ENCODE results near the gene FRMD1.

Gene FRMD1

DNA sequence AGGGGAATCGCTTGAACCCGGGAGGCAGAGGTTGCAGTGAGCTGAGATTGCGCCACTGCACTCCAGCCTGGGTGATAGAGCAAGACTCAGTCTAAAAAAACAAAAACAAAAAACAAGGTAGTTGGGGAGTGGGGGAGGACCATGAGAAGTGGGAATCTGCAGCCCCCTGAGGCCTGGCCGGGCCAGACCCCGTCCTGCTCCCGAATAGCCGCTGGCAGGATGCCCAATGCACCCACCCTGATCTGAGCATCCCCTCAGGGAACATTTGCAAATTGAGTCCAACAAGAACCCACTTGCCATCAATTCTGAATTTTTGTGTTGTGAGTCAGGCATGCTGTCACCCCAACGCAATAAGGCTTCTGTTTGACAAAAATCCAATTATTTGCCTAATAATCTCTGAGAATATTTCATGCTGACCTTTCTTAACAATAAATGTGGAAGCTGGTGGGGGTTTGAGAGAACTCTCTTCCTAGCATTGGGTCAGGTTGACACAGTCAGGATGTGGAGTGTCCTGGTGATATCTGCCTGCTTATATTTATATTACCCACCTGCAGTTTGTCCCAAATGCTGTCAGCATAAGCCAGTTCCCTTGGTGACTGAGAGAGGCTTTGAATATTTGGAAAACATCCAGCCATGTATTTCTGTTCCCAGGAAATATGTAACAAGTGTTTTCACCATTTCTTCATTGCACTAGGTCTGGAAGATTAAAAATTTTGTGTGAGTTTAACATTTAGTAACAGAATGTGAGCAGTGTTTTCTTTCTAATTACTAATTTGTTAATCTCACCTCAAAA lies 28.4 kb upstream of the FRMD1 start:
- peaks cover 2% of the 10 kb centered on the region for H3K27me3 ChIP-seq (ENCODE audit: control insufficient read depth, insufficient read depth, low read length)
- no peak overlapping the region for H3K4me3 ChIP-seq (ENCODE audit: low read length)
- H3K27ac ChIP-seq (ENCODE audit: low read depth, low read length), result no peak overlapping the region
- no peak overlapping the region for H3K9ac ChIP-seq (ENCODE audit: low read length)
- H3K36me3 ChIP-seq (ENCODE audit: control insufficient read depth, insufficient read depth, low read length), result no peaks in the 10 kb centered on the region
- peaks cover 4% of the 10 kb centered on the region for H3K4me1 ChIP-seq (ENCODE audit: control insufficient read depth, insufficient read depth, low read length)

DNA sequence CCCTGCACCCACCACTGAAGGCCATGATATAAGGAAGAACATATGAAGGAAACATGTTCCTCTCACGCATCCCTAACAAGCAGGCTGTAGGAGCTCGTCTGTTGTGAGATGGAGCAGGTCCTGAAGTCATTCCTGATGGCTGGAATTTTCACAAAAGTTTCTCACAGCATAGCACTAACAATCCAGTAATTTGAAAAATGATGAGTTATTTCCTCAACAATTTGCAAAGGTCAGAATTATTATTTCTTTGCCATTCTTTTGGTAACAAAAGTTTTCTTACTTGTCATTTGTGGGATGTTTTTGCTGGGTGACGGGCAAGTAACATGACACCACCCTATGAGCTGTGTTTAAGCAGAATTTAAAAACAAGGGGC lies 27.6 kb upstream of the FRMD1 start:
- Histone ChIP-seq H3K27ac (ENCODE audit: low read depth, low read length) (no peak overlapping the region), H3K36me3 (ENCODE audit: control insufficient read depth, insufficient read depth, low read length) (no peaks in the 10 kb centered on the region), H3K4me3 (ENCODE audit: low read length) (no peak overlapping the region), H3K27me3 (ENCODE audit: control insufficient read depth, insufficient read depth, low read length) (peaks cover 5% of the 10 kb centered on the region), H3K4me1 (ENCODE audit: control insufficient read depth, insufficient read depth, low read length) (peaks cover 4% of the 10 kb centered on the region), H3K9ac (ENCODE audit: low read length) (no peak overlapping the region)

DNA sequence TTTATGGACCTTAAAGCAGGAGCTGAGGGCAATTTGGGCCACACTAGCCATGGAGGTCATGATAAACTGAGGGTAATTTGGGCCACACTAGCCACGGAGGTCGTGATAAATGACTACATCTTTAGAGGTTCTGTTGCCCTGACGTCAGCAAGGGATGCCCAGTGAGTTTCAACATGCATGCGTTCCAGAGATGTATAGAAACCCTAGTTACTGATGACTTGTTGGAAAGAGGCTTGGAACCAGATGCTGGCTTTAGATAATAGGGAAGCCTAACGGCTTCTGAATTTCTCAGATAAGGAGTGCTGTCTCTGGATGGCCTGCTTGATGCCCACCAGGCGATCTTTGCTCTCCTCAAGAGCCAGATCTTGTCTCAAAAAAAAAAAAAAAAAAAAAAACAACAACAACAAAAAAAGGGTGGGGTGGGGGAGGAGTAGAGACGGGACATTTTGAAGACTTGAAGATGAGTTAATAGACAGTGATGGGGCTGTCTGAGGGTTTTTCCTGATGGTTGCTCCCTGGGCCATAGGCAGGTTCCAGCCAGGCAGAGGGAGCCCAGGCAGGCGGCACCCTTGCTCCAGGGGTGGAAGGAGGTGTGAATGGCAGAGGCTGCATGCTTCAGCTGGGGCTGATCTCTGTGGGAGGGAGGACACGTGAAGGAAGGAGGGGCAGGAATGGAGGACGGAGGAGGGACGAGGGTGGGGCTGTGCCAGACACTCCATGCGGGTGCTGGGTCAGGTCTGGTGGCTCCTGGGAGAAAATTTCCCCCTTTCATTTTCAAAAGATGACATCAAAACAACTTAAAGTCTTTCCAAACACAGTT lies 27.0 kb upstream of the FRMD1 start:
- Histone ChIP-seq H3K9ac (ENCODE audit: low read length) (no peak overlapping the region), H3K27me3 (ENCODE audit: control insufficient read depth, insufficient read depth, low read length) (peaks cover 5% of the 10 kb centered on the region), H3K27ac (ENCODE audit: low read depth, low read length) (no peak overlapping the region), H3K4me1 (ENCODE audit: control insufficient read depth, insufficient read depth, low read length) (peaks cover 4% of the 10 kb centered on the region), H3K36me3 (ENCODE audit: control insufficient read depth, insufficient read depth, low read length) (no peaks in the 10 kb centered on the region), H3K4me3 (ENCODE audit: low read length) (no peak overlapping the region)

DNA sequence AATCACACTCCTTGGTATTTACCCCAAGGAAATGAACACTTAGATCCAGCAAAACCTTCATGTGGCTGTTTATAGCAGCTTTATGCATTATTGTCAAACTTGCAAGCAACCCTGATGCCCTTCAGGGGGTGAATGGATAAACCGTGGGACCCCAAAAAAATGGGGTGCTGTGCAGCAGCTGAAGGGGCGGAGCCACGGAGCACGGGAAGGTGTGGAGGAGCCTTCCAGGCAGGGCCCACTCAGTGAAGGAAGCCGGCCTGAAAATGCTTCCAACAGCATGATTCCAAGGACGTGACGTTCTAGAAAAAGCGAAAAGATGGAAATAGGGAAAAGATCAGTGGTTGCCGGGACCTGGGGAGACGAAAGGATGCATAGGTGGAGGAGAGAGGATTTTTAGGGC lies 25.6 kb upstream of the FRMD1 start:
- H3K36me3 ChIP-seq (ENCODE audit: control insufficient read depth, insufficient read depth, low read length), result no peaks in the 10 kb centered on the region
- H3K4me3 ChIP-seq (ENCODE audit: low read length), result no peak overlapping the region
- H3K4me1 ChIP-seq (ENCODE audit: control insufficient read depth, insufficient read depth, low read length), result peaks cover 4% of the 10 kb centered on the region
- no peak overlapping the region for H3K27ac ChIP-seq (ENCODE audit: low read depth, low read length)
- no peak overlapping the region for H3K9ac ChIP-seq (ENCODE audit: low read length)
- peaks cover 5% of the 10 kb centered on the region for H3K27me3 ChIP-seq (ENCODE audit: control insufficient read depth, insufficient read depth, low read length)

DNA sequence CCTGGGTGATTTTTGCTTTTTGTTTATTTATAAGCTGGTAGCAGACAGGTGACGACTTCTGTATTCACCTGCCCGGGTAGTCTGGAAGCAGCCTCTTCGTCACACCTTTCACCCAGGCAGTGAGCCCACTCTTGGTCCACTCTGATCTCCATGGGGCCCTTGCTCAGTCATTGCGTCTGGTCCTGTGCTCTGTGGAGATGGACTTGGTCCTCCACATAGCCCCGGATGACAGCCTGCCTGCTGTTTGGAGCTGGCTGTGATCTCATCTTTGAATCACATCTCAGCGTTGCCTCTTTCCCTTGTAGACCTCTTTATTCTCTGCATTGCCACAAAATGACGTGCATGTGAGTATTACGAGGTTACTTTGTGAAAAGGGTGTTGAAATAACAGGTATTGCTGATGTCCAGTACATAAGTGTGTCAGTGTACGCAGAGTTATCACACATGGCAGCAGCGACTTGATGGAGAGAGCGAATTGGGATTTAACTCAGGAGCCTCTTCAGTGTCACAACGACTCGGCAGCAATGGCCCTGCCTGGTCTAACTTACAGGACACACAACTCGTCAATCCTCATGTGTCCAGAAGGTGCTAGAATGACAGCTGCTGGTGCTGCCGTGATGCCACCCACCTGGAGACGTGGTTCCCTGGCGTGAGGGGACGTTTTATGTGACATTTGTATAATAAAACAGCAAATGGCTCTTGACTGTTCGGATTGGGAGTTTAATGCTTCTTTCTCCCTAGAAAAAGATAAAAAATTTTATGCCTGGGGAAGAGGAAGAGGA lies 24.2 kb upstream of the FRMD1 start:
- Histone ChIP-seq H3K27me3 (ENCODE audit: control insufficient read depth, insufficient read depth, low read length) (peaks cover 5% of the 10 kb centered on the region), H3K4me1 (ENCODE audit: control insufficient read depth, insufficient read depth, low read length) (peaks cover 4% of the 10 kb centered on the region), H3K27ac (ENCODE audit: low read depth, low read length) (no peak overlapping the region), H3K9ac (ENCODE audit: low read length) (no peak overlapping the region), H3K36me3 (ENCODE audit: control insufficient read depth, insufficient read depth, low read length) (no peaks in the 10 kb centered on the region), H3K4me3 (ENCODE audit: low read length) (no peak overlapping the region)

DNA sequence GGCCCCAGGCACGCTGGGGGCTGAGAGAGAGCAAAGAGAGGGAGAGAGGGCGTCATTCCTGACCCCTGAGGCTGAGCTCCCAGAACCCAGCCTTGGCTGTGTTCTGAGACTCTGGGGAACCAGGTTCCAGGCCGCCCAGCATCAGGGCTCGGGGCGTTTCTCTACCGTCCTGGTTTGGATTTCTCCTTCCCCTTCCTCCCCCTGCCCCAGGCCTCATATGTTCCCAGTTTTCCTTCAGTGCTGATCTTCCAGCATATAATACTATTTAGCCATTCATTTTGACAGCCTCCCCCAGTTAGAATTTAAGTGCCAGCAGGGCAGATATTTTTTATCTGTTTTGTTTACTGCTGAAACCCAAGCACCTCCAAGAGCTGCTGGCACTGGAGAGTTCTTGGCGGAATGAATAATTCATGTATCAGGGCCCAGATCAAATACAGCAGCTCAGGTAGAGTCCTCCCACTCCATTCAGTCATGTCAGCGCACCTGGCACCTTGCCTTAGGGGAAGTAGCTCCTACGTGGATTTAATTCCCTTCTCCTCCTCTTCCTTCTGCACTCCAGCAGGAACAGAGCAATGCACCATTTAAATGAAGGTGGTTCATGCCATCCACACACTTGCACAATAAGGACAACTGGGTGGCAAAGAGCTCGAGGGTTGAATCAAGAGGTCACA lies 23.4 kb upstream of the FRMD1 start:
- no peak overlapping the region for H3K27ac ChIP-seq (ENCODE audit: low read depth, low read length)
- no peak overlapping the region for H3K9ac ChIP-seq (ENCODE audit: low read length)
- H3K36me3 ChIP-seq (ENCODE audit: control insufficient read depth, insufficient read depth, low read length), result no peaks in the 10 kb centered on the region
- peaks cover 5% of the 10 kb centered on the region for H3K27me3 ChIP-seq (ENCODE audit: control insufficient read depth, insufficient read depth, low read length)
- H3K4me3 ChIP-seq (ENCODE audit: low read length), result no peak overlapping the region
- peaks cover 3% of the 10 kb centered on the region for H3K4me1 ChIP-seq (ENCODE audit: control insufficient read depth, insufficient read depth, low read length)

DNA sequence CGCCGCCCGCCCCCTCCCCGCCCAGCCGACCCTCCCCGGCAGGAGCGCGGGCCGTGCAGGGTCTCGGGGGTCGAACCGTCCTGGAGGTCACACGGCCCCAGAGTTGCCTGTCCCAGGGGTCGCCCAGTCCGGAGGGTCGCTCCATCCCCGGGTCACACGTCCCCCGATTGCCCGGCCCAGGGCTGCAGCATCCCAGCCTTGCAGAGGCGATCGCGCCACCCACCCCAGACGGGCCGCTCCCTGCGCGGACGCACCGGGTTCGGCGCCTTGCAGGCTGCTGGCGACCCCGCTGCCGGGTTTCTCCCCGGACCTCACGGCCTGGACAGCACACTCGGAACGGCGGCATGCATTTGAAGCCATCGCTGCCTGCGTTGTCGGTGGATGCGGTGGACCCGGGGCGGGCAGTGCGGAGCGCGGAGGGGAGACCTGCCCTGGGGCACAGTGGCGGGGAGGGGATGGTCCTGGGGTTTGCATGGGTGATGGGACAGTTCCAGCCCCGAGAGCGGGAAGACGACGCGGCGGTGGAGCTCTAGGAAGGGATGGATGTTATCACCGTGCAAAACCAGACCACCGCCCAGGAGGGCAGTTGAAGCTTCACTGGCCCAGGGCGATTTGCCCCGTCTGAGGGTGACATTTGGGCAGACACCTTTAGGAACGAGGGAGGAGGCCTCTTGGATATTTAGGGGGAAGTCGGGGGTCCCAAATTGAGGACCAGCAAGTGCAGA lies 22.7 kb upstream of the FRMD1 start:
- no peak overlapping the region for H3K4me3 ChIP-seq (ENCODE audit: low read length)
- H3K27ac ChIP-seq (ENCODE audit: low read depth, low read length), result no peak overlapping the region
- H3K9ac ChIP-seq (ENCODE audit: low read length), result no peak overlapping the region
- no peaks in the 10 kb centered on the region for H3K4me1 ChIP-seq (ENCODE audit: control insufficient read depth, insufficient read depth, low read length)
- H3K27me3 ChIP-seq (ENCODE audit: control insufficient read depth, insufficient read depth, low read length), result peaks cover 5% of the 10 kb centered on the region
- no peaks in the 10 kb centered on the region for H3K36me3 ChIP-seq (ENCODE audit: control insufficient read depth, insufficient read depth, low read length)

DNA sequence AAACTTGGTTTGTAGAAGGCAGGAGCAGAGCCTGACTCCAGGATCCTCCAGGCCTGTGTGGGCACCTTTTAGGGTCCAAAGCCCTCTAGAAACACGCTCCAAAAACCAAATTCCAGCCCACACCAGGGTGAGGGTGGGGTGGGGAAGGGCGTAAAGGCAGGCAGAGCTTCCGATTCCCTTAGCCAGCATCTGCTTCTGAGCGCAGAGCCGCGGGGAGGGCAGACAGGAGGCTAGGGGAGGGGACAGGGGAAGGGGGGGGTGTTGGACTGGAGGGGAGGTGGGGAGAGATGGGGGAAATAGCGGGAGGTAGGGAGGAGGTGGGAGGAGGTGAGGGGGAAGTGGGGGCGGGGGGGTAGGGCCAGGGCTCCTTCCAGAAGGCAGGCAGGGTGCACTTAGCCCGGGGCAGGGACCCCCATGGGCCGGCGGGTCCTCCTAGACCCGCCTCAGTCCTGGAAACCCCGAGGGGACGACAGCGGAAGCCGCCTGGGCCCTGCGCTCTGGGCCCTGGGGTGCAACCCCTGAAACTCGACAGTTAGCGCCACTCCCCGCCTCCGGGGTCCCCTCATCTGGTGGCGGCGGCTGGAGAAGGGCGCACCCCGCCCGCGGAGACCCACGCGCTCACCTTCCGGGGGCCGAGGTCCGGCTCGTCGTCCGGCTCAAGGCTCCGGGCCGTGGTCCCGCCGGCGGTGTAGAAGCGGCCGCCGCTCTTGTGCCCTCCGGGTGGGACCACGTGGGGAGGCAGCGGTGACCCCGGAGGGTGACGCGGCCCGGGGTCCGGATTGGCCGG lies 22.0 kb upstream of the FRMD1 start:
- no peak overlapping the region for H3K4me3 ChIP-seq (ENCODE audit: low read length)
- H3K36me3 ChIP-seq (ENCODE audit: control insufficient read depth, insufficient read depth, low read length), result no peaks in the 10 kb centered on the region
- no peaks in the 10 kb centered on the region for H3K4me1 ChIP-seq (ENCODE audit: control insufficient read depth, insufficient read depth, low read length)
- H3K27ac ChIP-seq (ENCODE audit: low read depth, low read length), result no peak overlapping the region
- H3K27me3 ChIP-seq (ENCODE audit: control insufficient read depth, insufficient read depth, low read length), result peaks cover 5% of the 10 kb centered on the region
- no peak overlapping the region for H3K9ac ChIP-seq (ENCODE audit: low read length)

DNA sequence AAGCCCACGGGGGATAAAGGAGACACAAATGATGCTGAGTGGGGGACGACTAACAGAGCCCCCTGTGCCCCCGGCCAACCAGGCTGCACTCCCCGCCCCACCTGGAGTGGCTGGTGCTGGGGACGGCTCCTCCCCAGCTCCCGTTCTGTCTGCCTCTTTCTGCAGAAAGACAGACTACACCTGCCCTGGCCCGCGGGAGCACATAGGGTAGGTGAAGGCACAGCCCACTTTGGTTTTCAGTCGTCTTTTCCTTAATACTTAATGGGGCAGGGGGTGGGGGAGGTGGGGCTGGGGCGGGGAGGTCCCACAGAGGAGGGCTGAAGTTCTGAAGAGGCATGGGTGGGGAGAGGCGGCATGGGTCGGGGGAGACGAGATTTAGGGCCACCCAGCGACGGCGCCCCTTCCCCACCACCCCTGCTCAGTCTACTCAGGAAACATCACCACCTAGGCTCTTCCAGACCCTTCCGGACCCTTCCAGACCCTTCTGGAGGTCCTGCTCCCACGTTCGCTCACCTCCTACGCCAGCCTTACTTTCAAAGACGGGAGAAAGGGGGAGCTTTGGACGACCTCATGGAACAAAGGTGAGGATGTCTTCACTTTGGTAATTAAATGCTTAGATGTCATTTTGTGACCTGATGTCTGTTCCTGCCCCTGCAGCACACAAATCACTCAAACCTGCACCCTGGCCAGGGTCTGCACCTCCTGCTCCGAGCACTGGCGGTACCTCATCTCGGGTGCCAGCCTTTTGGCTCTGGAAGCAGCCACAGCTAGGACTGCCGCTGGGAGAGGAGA lies 21.2 kb upstream of the FRMD1 start:
- no peaks in the 10 kb centered on the region for H3K36me3 ChIP-seq (ENCODE audit: control insufficient read depth, insufficient read depth, low read length)
- H3K27ac ChIP-seq (ENCODE audit: low read depth, low read length), result no peak overlapping the region
- peaks cover 5% of the 10 kb centered on the region for H3K27me3 ChIP-seq (ENCODE audit: control insufficient read depth, insufficient read depth, low read length)
- H3K9ac ChIP-seq (ENCODE audit: low read length), result no peak overlapping the region
- no peak overlapping the region for H3K4me3 ChIP-seq (ENCODE audit: low read length)
- H3K4me1 ChIP-seq (ENCODE audit: control insufficient read depth, insufficient read depth, low read length), result no peaks in the 10 kb centered on the region

DNA sequence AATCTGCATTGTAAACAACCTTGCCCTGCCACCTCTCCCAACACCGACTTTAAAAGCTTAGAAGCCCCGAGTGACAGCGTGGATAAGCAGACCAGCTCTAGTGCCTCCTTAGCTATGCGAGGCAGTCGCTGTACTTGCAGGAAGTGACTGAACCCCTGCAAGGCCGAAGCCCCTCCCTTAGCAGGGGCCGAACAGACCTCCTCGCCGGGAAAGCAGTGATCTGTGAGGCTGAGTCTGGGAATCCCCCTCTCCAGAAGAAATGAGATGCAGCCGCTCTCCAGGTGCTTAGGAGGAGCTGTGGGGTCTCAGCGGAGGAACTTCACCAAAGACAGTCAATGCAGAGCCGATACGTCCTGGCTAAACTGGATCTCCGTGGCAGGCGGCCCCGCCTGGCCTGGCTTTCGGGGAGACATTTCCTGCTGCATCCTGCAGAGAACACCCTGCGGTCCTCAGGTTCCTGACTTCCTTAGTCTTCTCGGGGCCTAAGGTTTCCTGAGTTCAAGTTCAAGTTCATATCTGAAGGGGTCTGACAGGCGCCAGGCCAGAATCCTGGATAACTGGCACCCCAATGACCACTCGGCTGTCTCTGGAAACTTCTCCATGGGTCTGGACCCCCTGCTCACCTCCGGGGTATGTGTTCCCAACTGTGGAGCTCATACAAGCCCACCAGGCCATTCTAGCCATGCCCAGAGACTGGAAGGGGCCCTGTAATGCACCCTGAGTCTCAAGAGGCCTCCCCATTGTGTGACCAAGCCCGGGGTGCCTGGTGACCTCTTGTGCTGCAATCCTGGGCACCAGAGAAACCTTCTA lies 20.4 kb upstream of the FRMD1 start:
- Histone ChIP-seq H3K4me3 (ENCODE audit: low read length) (no peak overlapping the region), H3K4me1 (ENCODE audit: control insufficient read depth, insufficient read depth, low read length) (no peaks in the 10 kb centered on the region), H3K36me3 (ENCODE audit: control insufficient read depth, insufficient read depth, low read length) (no peaks in the 10 kb centered on the region), H3K27ac (ENCODE audit: low read depth, low read length) (no peak overlapping the region), H3K27me3 (ENCODE audit: control insufficient read depth, insufficient read depth, low read length) (peaks cover 5% of the 10 kb centered on the region), H3K9ac (ENCODE audit: low read length) (no peak overlapping the region)
